SK-N-MC (cell line): Measurements from ENCODE around the gene UBAC2.
"Not testable (repeated sequence)": the region's sequence is repeated elsewhere in the genome, so short reads cannot be mapped to it uniquely, and the experiment has no call there.

Experiments
- DNase-seq: peaks from one replicate; pipeline ENCODE4 v3.0.0-alpha.2; 2011; ENCODE audit warnings: low read depth, low spot score
- H3K27ac ChIP-seq: fragments of 200-600 bp; sonication (generic); 2 replicates; pipeline ENCODE4 v1.5.1; 2016; ENCODE audit warnings: mixed run types
- H3K36me3 ChIP-seq: fragments of 200-600 bp; sonication (generic); 2 replicates; pipeline ENCODE4 v1.6.1; 2017; ENCODE audit warnings: antibody characterized with exemption, low read length, mixed read lengths; ENCODE audit not compliant: insufficient read depth
- H3K4me3 ChIP-seq: fragments of 200-600 bp; sonication (generic); 2 replicates; pipeline ENCODE4 v1.5.1; 2016
- H3K9ac ChIP-seq: fragments of 200-600 bp; sonication (generic); 2 replicates; pipeline ENCODE4 v1.8.0; 2017; ENCODE audit warnings: mixed run types, mixed read lengths; ENCODE audit not compliant: insufficient read length
- H3K9me3 ChIP-seq: fragments of 200-600 bp; sonication (generic); 2 replicates; pipeline ENCODE4 v1.6.1; 2017; ENCODE audit warnings: low read depth, mild to moderate bottlenecking, antibody characterized with exemption, low read length, moderate library complexity, mixed read lengths
- EZH2 ChIP-seq: fragments of 200-600 bp; sonication (generic); IDR thresholded peaks from one replicate; pipeline ENCODE4 v1.6.1; 2017; ENCODE audit warnings: antibody characterized with exemption
- FOXP2 ChIP-seq: optimal IDR thresholded peaks from 2 replicates; pipeline ENCODE3; 2011; ENCODE audit warnings: mild to moderate bottlenecking, moderate library complexity; ENCODE audit not compliant: insufficient read depth; ENCODE audit errors: extremely low read length, control extremely low read depth
- POLR2AphosphoS5 ChIP-seq: IDR thresholded peaks from 2 replicates; pipeline ENCODE4 v1.6.1; 2012; ENCODE audit warnings: mild to moderate bottlenecking, low read depth, low read length, borderline replicate concordance

UBAC2 gene

GRCh38 chr13:99391781-99392469 lies 191.3 kb downstream of the UBAC2 start:
- Histone ChIP-seq H3K36me3 (no peaks in the 10 kb centered on the region), H3K4me3 (no peak overlapping the region), H3K9ac (no peak overlapping the region), H3K27ac (no peak overlapping the region), H3K9me3 (no peaks in the 10 kb centered on the region)
- no peak for DNase-seq
- no peak for TF ChIP-seq FOXP2
- no peak for TF ChIP-seq POLR2AphosphoS5
- TF ChIP-seq EZH2: no peak

DNA sequence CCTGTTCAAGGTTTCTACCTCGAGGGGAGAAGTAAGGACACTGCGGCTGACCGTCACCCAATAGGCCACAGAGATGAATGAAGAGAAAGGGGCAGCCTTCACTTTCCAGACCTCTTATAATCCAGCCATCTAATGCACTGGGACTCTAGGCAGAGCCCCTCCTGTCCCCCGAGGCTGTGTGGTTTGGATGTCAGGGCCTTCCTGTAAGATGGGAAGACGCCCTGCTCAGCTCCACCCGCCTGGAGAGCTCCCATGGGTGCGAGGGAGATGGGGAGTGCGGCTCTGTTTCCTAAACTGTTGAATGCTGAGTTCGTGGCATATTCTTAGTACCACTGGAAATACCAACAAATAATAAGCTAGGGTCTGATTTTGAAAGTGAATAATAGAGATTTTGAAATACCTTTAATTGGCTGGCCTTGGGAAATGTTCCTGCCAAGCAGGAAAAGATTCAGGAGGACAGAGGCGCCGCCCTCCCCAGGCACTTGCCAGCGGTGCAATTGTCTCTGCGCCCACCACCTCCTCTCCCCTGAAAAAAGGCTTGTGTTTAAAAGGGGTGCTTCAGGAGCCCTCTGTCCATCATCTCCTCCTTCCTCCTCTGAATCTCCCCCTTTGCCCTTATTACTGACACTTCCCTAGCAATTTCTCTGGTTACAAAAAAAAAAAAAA lies 191.9 kb downstream of the UBAC2 start:
- Histone ChIP-seq H3K4me3 (no peak overlapping the region), H3K9ac (no peak overlapping the region), H3K9me3 (no peaks in the 10 kb centered on the region), H3K36me3 (no peaks in the 10 kb centered on the region), H3K27ac (no peak overlapping the region)
- TF ChIP-seq POLR2AphosphoS5: no peak
- DNase-seq: no peak

DNA sequence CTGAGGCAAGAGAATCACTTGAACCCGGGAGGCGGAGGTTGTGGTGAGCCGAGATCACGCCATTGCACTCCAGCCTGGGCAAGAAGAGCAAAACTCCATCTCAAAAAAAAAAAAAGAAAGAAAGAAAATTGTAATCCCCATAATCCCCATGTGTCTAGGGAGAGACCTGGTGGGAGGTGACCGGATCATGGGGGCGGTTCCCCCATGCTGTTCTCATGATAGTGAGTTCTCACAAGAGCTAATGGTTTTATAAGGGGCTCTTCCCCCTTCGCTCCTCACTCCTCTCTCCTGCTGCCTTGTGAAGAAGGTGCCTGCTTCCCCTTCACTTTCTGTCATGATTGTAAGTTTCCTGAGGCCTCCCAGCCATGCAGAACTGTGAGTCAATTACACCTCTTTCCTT lies 192.7 kb downstream of the UBAC2 start:
- H3K9me3 ChIP-seq, H3K27ac ChIP-seq, H3K36me3 ChIP-seq, H3K4me3 ChIP-seq, DNase-seq, H3K9ac ChIP-seq: not testable (repeated sequence)

- H3K27ac ChIP-seq: no peak overlapping the region
- no peaks in the 10 kb centered on the region for H3K9me3 ChIP-seq
- no peak overlapping the region for H3K4me3 ChIP-seq
- no peak for TF ChIP-seq EZH2
- no peak for TF ChIP-seq POLR2AphosphoS5
- TF ChIP-seq FOXP2: no peak
- no peak for DNase-seq
- no peak overlapping the region for H3K9ac ChIP-seq
- H3K36me3 ChIP-seq: no peaks in the 10 kb centered on the region
Measured at GRCh38 chr13:99393791-99394735, 193.4 kb downstream of the UBAC2 start.

DNA sequence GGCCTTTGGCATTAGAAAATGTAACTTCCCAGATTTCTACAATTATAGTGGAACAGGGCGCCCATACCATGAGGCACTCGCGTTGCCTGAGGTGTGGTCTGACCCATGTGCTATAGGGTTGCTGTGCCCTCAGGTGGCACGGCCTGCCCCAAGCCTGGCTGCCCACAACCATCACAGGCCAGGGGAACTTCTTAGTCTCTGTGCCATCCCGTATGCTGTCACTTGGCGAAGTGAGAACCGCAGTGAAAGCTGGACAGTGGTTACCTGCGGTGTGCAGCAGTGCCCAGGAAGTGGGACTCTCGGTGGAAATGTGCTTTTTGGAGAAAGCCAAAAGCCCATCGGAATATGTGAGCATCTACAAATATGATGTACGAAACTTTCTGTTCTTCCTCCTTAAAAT lies 194.8 kb downstream of the UBAC2 start:
- Histone ChIP-seq H3K9me3 (no peaks in the 10 kb centered on the region), H3K36me3 (no peaks in the 10 kb centered on the region), H3K27ac (no peak overlapping the region), H3K9ac (no peak overlapping the region), H3K4me3 (no peak overlapping the region)
- DNase-seq: no peak
- TF ChIP-seq POLR2AphosphoS5 (no peak), FOXP2 (no peak), EZH2 (no peak)

DNA sequence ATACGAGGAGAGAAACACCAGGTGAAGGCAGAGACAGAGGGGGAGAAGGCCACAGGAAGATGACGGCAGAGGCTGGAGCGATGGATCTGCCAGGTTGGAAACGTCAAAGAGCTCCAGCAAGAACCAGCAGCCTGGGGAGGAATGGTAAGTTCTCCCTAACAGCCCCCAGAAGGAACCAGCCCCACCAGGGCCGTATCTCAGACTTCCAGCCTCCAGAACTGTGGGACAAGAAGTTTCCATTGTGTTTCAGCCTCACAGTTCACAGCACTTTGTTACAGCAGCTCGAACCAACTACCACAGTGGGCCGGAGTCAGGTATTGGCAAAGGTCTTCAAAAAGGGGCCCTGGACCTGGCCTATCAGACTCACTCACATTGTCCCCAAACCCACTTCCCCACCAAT lies 195.8 kb downstream of the UBAC2 start:
- Histone ChIP-seq H3K36me3 (no peaks in the 10 kb centered on the region), H3K4me3 (no peak overlapping the region), H3K27ac (no peak overlapping the region), H3K9me3 (no peaks in the 10 kb centered on the region), H3K9ac (no peak overlapping the region)
- no peak for DNase-seq
- TF ChIP-seq POLR2AphosphoS5: no peak
- TF ChIP-seq FOXP2: no peak
- no peak for TF ChIP-seq EZH2

- H3K9ac ChIP-seq: no peak overlapping the region
- H3K9me3 ChIP-seq: no peaks in the 10 kb centered on the region
- no peak overlapping the region for H3K27ac ChIP-seq
- TF ChIP-seq EZH2 (no peak), POLR2AphosphoS5 (no peak), FOXP2 (no peak)
- no peak for DNase-seq
- H3K36me3 ChIP-seq: no peaks in the 10 kb centered on the region
- no peak overlapping the region for H3K4me3 ChIP-seq
Measured at GRCh38 chr13:99398071-99398470, 197.4 kb downstream of the UBAC2 start.

DNA sequence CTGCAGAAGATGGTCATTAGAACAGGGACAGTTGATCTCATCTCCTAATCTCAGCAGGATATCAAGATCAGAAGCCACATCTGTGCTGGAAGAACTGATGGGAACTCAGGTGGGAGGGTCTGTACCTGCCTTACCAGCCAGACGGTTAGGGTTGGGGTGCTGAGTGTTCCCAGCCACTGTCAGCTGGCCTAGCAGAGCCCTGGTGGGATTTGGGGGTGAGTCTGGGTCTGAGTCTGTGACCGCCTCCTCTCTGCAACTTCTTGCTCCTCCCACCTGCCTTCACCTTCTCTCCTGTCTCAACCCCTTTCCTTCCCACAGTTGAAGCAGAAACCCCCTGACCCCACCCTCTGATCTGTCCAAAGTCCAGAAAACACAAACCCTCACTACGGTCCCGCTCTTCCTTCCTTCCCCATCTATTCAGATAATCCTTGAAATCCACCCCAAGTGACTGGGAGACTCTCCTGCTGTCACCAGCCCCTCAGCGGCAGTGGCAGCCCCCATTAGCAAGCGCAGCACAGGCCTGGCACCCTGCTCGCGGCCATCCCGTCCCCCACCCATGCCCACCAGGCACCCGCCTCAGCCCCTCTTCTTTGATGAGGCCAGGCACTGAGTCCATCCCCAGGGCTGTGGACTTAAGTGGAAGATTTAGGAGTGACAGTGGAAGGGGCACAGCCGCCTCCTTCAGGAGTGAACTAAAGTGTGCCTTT lies 198.4 kb downstream of the UBAC2 start:
- Histone ChIP-seq H3K36me3 (no peaks in the 10 kb centered on the region), H3K9ac (no peak overlapping the region), H3K9me3 (no peaks in the 10 kb centered on the region), H3K4me3 (no peak overlapping the region), H3K27ac (no peak overlapping the region)
- DNase-seq: no peak
- no peak for TF ChIP-seq POLR2AphosphoS5
- no peak for TF ChIP-seq EZH2
